ENCODE measurements around the gene SV2B.

- TF ChIP-seq SMAD4 (CRISPR knock-in tag; IDR thresholded peaks at IDR 0.05) (no peak), CTCF (IDR thresholded peaks at IDR 0.05) (no peak), ESRRA (CRISPR knock-in tag; IDR thresholded peaks at IDR 0.05; ENCODE audit: borderline replicate concordance) (no peak), NR3C1 (CRISPR knock-in tag; conservative IDR thresholded peaks at IDR 0.05; ENCODE audit: low read depth) (no peak)
These were observed 96.7 kb downstream of the SV2B start for GRCh38 chr15:91196768-91197167.

Measured in WTC11 (cell line).